ENCODE results near the gene SHISAL1. TPM values are rescaled to one million over a fixed set of nuclear protein-coding genes. Genes with fewer than 3 reads are reported as not detected.

SHISAL1 gene
- total RNA-seq, 1 donor, result 11.4 TPM

DNA sequence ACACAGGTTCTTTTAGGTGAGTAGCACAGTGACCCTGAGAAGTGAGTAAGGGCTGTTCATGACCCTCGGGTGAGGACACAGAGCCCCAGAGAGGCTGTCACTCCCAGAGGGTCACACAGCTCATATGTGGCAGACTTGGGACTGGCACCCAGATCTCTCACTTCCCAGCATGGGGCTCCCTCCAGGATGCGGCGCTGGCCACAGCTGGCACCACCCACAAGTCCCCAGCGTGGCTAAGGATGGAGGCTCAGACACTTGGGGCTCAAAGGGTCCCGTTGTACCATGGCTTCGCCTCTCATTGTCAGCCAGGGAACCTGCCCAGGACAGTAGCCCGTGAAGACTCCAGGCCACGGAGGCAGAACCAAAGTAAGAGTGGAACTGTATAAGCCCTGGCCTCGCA, 6.0 kb upstream of the SHISAL1 start:
- H3K4me3 ChIP-seq (ENCODE audit: low read depth, low read length), result no peak overlapping the region
- TF ChIP-seq, protein P1, sequence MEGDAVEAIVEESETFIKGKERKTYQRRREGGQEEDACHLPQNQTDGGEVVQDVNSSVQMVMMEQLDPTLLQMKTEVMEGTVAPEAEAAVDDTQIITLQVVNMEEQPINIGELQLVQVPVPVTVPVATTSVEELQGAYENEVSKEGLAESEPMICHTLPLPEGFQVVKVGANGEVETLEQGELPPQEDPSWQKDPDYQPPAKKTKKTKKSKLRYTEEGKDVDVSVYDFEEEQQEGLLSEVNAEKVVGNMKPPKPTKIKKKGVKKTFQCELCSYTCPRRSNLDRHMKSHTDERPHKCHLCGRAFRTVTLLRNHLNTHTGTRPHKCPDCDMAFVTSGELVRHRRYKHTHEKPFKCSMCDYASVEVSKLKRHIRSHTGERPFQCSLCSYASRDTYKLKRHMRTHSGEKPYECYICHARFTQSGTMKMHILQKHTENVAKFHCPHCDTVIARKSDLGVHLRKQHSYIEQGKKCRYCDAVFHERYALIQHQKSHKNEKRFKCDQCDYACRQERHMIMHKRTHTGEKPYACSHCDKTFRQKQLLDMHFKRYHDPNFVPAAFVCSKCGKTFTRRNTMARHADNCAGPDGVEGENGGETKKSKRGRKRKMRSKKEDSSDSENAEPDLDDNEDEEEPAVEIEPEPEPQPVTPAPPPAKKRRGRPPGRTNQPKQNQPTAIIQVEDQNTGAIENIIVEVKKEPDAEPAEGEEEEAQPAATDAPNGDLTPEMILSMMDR (IDR thresholded peaks at IDR 0.05; ENCODE audit: insufficient read depth, low read length), result no peak
- DNase-seq (ENCODE audit: low read depth), result no peak

DNA sequence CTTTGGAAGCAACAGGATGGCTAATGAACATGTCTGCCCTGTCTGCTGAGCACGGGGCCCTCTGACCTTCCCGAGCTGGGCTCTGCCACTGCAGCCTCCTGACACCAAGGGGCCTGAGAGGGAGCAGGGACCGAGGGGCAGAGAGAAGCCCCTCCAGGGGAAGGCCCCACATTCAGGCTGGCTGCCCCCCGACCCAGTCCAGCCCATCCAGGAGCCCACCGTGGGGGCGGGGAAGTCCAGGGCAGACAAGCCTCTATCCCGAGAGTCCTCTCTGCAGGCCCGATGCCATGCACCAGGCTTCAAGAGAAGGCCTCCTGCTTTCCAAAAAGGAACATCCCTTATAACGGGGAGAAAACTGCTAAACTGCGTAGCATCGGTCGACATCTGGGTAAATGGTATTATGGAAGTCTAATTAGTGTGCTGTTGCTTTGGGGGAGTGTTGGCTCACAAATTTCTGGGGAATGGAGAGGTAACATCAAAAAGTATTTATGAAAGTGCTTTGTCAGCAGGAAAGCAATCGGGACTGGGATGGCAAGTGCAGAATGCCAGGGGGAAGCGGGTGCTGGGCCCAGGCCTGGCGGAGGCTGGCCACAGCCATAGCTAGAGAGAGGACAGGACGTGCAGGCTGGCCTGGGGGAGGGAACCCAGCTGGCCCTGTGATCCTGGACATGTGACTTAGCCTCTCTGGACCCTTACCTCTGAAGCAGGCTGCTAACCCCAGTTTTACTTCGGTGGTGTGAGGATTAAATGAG, 5.3 kb upstream of the SHISAL1 start:
- TF ChIP-seq, protein P1 (IDR thresholded peaks at IDR 0.05; ENCODE audit: insufficient read depth, low read length), result no peak
- H3K4me3 ChIP-seq (ENCODE audit: low read depth, low read length), result no peak overlapping the region
- no peak for DNase-seq (ENCODE audit: low read depth)

DNA sequence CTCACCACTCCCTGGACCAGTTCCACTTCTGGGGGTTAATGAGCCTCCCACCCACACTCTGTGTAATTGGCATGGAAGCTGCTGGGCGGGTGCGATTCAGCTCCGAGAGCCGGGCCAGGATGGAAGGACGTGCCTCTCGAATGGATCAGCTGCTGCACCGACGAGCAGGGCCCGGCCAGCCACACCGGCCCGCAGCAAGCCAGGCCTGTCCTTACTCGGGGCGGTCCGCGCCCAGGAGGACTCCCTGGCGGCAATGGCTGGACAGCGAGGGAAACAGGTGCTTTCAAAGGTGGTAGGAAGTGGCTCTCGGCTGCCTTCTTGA, 4.3 kb upstream of the SHISAL1 start:
- H3K4me3 ChIP-seq (ENCODE audit: low read depth, low read length), result no peak overlapping the region
- DNase-seq (ENCODE audit: low read depth), result no peak
- TF ChIP-seq, protein P1 (IDR thresholded peaks at IDR 0.05; ENCODE audit: insufficient read depth, low read length), result no peak

DNA sequence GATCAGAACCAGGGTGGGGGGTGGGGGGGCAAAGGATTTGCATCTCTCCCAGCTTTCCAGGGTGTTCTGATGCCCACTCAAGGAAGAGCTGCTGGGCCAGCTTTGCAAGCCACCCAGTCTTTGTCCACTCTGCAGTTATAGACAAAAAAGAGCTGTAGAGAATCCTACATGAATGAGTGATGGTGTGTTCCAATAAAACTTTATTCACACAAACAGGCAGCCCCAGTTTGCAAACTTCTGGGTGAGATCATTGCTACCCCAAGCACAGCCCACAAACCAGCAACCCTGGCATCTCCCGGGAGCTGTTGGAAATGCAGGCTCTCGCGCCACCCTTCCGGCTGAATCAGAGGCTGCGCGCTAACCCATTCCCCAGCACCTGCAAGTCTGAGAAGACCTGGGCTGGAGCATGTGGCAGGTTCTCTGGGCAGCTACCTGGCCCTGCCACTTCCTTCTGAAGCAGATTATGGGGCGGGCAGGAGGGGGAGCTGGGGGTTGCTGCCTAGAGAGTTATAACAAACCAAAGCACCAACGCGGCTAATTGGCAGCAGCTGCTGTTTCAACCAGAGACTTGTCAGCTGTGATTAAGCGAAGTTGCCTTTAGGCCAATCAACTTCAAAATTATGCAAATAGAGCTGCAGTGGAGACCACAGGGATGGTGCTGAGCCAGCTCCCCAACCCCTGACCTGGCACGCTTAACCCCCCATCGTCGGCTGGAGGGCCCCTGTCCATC, 3.8 kb upstream of the SHISAL1 start:
- H3K4me3 ChIP-seq (ENCODE audit: low read depth, low read length), result no peak overlapping the region
- TF ChIP-seq, protein P1 (IDR thresholded peaks at IDR 0.05; ENCODE audit: insufficient read depth, low read length), result no peak
- no peak for DNase-seq (ENCODE audit: low read depth)

DNA sequence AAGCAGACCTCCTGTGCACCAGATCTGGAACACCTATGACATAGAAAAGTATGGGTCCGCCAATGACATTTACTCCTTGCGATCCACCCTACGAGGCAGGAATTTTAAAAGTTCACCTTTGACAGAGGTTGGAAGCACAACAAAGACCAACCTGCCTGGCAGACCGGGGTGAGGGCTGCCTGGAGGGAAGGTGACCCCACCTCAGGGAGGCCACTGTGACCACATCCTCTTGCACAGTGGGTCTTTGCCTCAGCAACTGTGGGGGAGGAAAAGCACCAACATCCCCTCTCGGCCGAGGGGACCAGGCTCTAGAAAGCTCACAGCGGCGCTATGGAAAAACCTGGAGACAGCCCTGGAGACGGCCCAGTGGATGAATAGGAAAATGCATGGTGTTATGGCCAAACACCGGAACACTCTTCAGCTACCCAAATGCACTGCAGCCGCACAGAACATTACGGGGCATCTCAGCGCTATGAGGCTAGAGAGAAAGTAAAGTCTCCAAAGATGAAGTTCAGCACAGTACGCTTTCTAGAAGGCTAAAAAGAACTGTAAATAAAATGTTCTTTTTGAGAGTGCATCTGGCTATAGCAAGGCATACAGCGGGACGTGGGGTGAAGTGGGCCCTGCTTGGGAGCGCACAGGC, 1.8 kb upstream of the SHISAL1 start:
- TF ChIP-seq, protein P1 (IDR thresholded peaks at IDR 0.05; ENCODE audit: insufficient read depth, low read length), result no peak
- no peak overlapping the region for H3K4me3 ChIP-seq (ENCODE audit: low read depth, low read length)
- no peak for DNase-seq (ENCODE audit: low read depth)

DNA sequence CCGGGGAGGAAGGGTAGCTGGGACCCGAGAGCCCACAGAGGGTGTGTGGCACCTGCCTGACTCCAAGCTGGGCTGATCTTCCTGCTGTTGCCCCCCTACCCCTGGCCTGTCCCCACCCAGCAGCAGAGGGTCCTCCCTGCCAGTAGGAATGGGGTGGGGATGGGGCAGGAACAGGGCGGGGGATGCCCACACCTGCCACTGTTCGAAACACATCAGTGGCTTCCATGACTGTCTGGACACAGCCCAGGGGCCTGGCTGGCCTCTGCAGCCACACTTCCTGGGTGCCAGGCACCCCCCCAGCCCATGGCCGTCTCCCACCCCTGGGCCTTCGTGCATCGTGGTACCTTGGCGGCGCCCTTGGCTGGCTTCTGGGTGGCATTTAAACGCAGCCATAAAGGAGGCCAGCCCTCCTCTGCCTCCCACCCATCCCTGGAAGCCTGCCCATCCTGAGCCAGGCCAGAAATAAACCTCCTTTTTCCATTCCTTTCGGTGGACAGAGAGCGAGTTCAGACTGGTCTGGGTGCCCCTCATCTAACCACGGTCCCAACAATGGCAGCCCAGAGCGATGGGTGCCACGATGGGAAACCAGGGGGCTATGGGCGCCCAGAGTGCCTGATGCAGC, 745 bp upstream of the SHISAL1 start:
- TF ChIP-seq, protein P1 (IDR thresholded peaks at IDR 0.05; ENCODE audit: insufficient read depth, low read length), result no peak
- H3K4me3 ChIP-seq (ENCODE audit: low read depth, low read length), result no peak overlapping the region
- DNase-seq (ENCODE audit: low read depth), result no peak

Data from fibroblast of the aortic adventitia (primary cell).